Measurements from ENCODE around the gene STEAP3.

STEAP3 gene

DNA sequence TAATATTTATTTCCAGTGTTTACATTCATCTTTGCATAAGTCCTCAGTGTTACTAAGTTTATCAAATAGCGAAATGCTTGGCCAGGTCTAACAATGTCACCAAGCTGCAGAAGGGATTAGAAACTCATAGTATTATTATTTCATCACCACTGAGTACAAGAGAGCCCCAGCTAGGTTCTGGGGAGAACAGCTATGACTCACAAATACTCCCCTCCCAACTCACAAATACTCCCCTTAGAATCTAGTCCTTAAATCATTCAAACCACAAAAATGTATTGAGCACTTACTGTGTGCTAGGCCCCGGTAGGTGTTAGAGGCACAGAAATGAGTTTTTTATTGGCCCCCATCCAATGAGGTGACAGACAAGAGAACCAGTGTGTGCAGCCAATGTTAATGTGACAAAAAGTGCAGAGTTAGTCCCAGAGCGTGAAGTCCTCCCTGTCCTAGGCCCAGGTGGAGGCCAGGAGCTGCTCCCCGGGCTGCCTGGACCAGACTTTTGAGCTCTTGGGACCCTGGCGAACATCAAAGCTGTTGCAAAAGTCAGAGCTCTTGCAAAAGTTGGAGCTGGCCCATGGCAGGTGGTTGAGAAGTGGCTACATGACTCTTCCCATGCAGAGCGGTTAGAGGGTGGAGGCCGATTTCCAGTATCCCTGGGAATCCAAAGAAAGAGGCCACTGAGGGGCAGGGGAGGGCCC, 9.8 kb downstream of the STEAP3 start:
- Histone ChIP-seq H3K27me3 (ENCODE audit: low read depth, low read length) (no peaks in the 10 kb centered on the region), H3K4me1 (ENCODE audit: low read length) (peaks cover 49% of the 10 kb centered on the region), H3K4me3 (ENCODE audit: low read length) (peak overlapping the region; percentile 67; the same call in 1 of the 2 replicates), H3K36me3 (replicated peaks; ENCODE audit: low read depth, low read length) (no peaks in the 10 kb centered on the region), H3K4me2 (ENCODE audit: low read length) (peak overlapping the region; percentile 97), H3K9me3 (ENCODE audit: insufficient read depth, low read length) (no peaks in the 10 kb centered on the region), H2AFZ (ENCODE audit: low read depth, low read length) (no peak overlapping the region), H3K27ac (ENCODE audit: low read length) (no peak overlapping the region), H3K79me2 (ENCODE audit: low read length) (peaks cover 14% of the 10 kb centered on the region; the same call in 1 of the 2 replicates), H3K9ac (ENCODE audit: low read length) (no peak overlapping the region), H4K20me1 (ENCODE audit: insufficient read depth, low read length) (peaks cover 57% of the 10 kb centered on the region)
- TF ChIP-seq EZH2phosphoT487 (IDR thresholded peaks at IDR 0.05; ENCODE audit: low read depth) (no peak), CTCF (IDR thresholded peaks at IDR 0.05; ENCODE audit: low read depth, low read length) (no peak)

- Histone ChIP-seq H4K20me1 (ENCODE audit: insufficient read depth, low read length) (peaks cover 61% of the 10 kb centered on the region), H3K4me3 (ENCODE audit: low read length) (no peak overlapping the region), H2AFZ (ENCODE audit: low read depth, low read length) (no peak overlapping the region), H3K79me2 (ENCODE audit: low read length) (peaks cover 19% of the 10 kb centered on the region; the same call in 1 of the 2 replicates), H3K4me1 (ENCODE audit: low read length) (peaks cover 52% of the 10 kb centered on the region), H3K4me2 (ENCODE audit: low read length) (no peak overlapping the region), H3K9me3 (ENCODE audit: insufficient read depth, low read length) (no peaks in the 10 kb centered on the region), H3K27me3 (ENCODE audit: low read depth, low read length) (no peaks in the 10 kb centered on the region), H3K9ac (ENCODE audit: low read length) (no peak overlapping the region), H3K27ac (ENCODE audit: low read length) (no peak overlapping the region), H3K36me3 (replicated peaks; ENCODE audit: low read depth, low read length) (no peaks in the 10 kb centered on the region)
- peak; percentile 53 for TF ChIP-seq CTCF (IDR thresholded peaks at IDR 0.05; ENCODE audit: low read depth, low read length)
- no peak for TF ChIP-seq EZH2phosphoT487 (IDR thresholded peaks at IDR 0.05; ENCODE audit: low read depth)
These were observed 10.7 kb downstream of the STEAP3 start for GRCh38 chr2:119234021-119235019.

GRCh38 chr2:119236796-119237195, 13.2 kb downstream of the STEAP3 start:
- H3K9ac ChIP-seq (ENCODE audit: low read length), result no peak overlapping the region
- no peaks in the 10 kb centered on the region for H3K9me3 ChIP-seq (ENCODE audit: insufficient read depth, low read length)
- no peak overlapping the region for H3K4me3 ChIP-seq (ENCODE audit: low read length)
- no peak overlapping the region for H2AFZ ChIP-seq (ENCODE audit: low read depth, low read length)
- TF ChIP-seq EZH2phosphoT487 (IDR thresholded peaks at IDR 0.05; ENCODE audit: low read depth), result no peak
- TF ChIP-seq CTCF (IDR thresholded peaks at IDR 0.05; ENCODE audit: low read depth, low read length), result no peak
- H3K4me2 ChIP-seq (ENCODE audit: low read length), result no peak overlapping the region
- H4K20me1 ChIP-seq (ENCODE audit: insufficient read depth, low read length), result peaks cover 61% of the 10 kb centered on the region
- H3K36me3 ChIP-seq (replicated peaks; ENCODE audit: low read depth, low read length), result no peaks in the 10 kb centered on the region
- peaks cover 19% of the 10 kb centered on the region; the same call in 1 of the 2 replicates for H3K79me2 ChIP-seq (ENCODE audit: low read length)
- H3K27me3 ChIP-seq (ENCODE audit: low read depth, low read length), result no peaks in the 10 kb centered on the region
- H3K4me1 ChIP-seq (ENCODE audit: low read length), result peaks cover 46% of the 10 kb centered on the region
- no peak overlapping the region for H3K27ac ChIP-seq (ENCODE audit: low read length)
